HG03095 (cell line): Measurements from ENCODE around the gene CABS1.

ENCODE experiments used
- ATAC-seq: cut with Tn5 transposase; IDR thresholded peaks from one replicate; pipeline ENCODE4 v1.9.1; 2021; ENCODE audit warnings: moderate library complexity; ENCODE audit not compliant: unreplicated experiment

The CABS1 gene

GRCh38 chr4:70380578-70380977 lies 45.8 kb downstream of the CABS1 start:
- no peak for ATAC-seq

- ATAC-seq, result no peak
These were observed 48.0 kb downstream of the CABS1 start, which contains the start of gene SMR3B for GRCh38 chr4:70382691-70383181. TSS of gene SMR3B (plus strand) at chr4:70383131. CDS start at chr4:70384511, 1,380 bp downstream.
